Sigmoid colon (tissue), 7 donors: ENCODE measurements around the gene RNF187. TPM values are rescaled to one million over a fixed set of nuclear protein-coding genes. Genes with fewer than 3 reads are reported as not detected.

Experiments
- DNase-seq: peaks from one replicate; pipeline ENCODE4 v3.0.0-alpha.2; 2019
- H3K27ac ChIP-seq, 4 donors: fragments of 200-600 bp; sonication (generic); one replicate each; pipeline ENCODE4 v1.5.1; 2016 to 2019; ENCODE audit warnings: mild to moderate bottlenecking in 1 of 4
- H3K27me3 ChIP-seq, 3 donors: fragments of 200-600 bp; sonication (generic); one replicate each; pipeline ENCODE4 v1.5.1; 2019; ENCODE audit warnings: mild to moderate bottlenecking in 1 of 3
- H3K36me3 ChIP-seq, 4 donors: fragments of 200-600 bp; sonication (generic); one replicate each; pipeline ENCODE4 v1.5.1; 2016 to 2019
- H3K4me1 ChIP-seq, 4 donors: fragments of 200-600 bp; sonication (generic); one replicate each; pipeline ENCODE4 v1.5.1; 2017 to 2019
- H3K4me3 ChIP-seq, 4 donors: fragments of 200-600 bp; sonication (generic); one replicate each; pipeline ENCODE4 v1.5.1; 2017 to 2019; ENCODE audit warnings: mild to moderate bottlenecking in 2 of 4, moderate library complexity in 1 of 4
- H3K9me3 ChIP-seq, 4 donors: fragments of 200-600 bp in 3 of 4; sonication (generic) in 3 of 4; one replicate each; pipeline versions ENCODE4 v1.5.1 to v1.6.1; 2013 to 2019
- EP300 ChIP-seq, 4 donors: sonication (generic); formaldehyde crosslinking; IDR thresholded peaks; one replicate each; pipeline ENCODE4 v1.6.1; 2017; ENCODE audit warnings: antibody characterized with exemption in 4 of 4
- POLR2A ChIP-seq, 2 donors: fragments of 450-650 bp; IDR thresholded peaks; one replicate each; pipeline ENCODE4 v1.6.1; 2016; ENCODE audit warnings: antibody characterized with exemption in 2 of 2, mild to moderate bottlenecking in 2 of 2, moderate library complexity in 2 of 2
- POLR2AphosphoS5 ChIP-seq, 4 donors: sonication (generic); formaldehyde crosslinking; IDR thresholded peaks; one replicate each; pipeline ENCODE4 v1.6.1; 2017; ENCODE audit warnings: antibody characterized with exemption in 4 of 4
- WGBS, 2 donors: extraction: QIAGEN DNeasy Blood & Tissue Kit; methylation state at CpG; one replicate each; pipeline ENCODE4 v1.1.7; 2013; 5-methylcytosine and 5-hydroxymethylcytosine counted together
- intact Hi-C: fragments of 100-400 bp; cut with DNase I; formaldehyde crosslinking; loops from one replicate; pipeline ENCODE4 v1.15.1; 2023
- polyA plus RNA-seq, 3 donors: library from polyadenylated mRNA; stranded (reverse); fragments of 200-250 nt; gene quantifications; one replicate each; pipeline ENCODE4 v1.2.3, GENCODE V29; 2013
- total RNA-seq, 4 donors: library from RNA; depleted of rRNA; stranded (reverse); fragments of >200 nt; gene quantifications; one replicate each; pipeline ENCODE4 v1.1.0, GENCODE V29; 2016
- TF ChIP-seq, protein P1 (sequence below), 4 experiments: fragments of 450-650 bp in 3 of 4; fragments of 200-600 bp in 1 of 4; IDR thresholded peaks; one replicate each; pipeline ENCODE4 v1.5.1; 2016 to 2019; ENCODE audit warnings: antibody characterized with exemption in 4 of 4, mild to moderate bottlenecking in 3 of 4, moderate library complexity in 2 of 4
- donor health status: healthy with polysubstance abuse.
- donor health status: Bipolar disorder and iron deficiency.
- donor health status: healthy.

RNF187 gene
- total and polyA plus RNA-seq, 7 donors: 17.3 to 39.8 (median 24.3) TPM

DNA sequence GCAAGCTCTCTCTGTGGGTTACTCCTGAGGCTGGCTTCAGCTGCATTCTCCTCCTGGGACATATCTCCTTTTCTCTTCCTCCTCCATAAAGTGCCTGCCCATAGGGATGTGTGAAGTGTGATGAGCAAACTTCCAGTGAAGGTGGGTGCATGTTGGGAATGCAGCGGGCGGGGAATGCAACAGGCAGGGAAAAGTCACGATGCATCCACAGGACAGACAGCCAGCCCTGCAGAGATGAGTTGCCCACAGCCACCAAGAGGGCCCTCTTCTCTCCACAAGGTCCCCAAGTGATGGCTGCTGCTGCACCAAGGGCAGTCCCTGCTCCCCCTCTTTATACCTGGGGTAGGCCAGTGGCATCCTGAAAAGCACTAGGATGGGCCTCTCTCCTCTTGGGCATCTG, 33.6 kb upstream of the RNF187 start:
- H3K27me3 ChIP-seq: peaks cover 0 to 32% (median 11%) of the 10 kb centered on the region in 3 donors
- H3K9me3 ChIP-seq: no peaks in the 10 kb centered on the region
- DNase-seq: peak; percentile 36
- H3K4me1 ChIP-seq: peaks cover 0 to 22% (median 15%) of the 10 kb centered on the region in 4 donors
- 93% methylated on average over 3 of the region's 3 CpGs for WGBS, 2 donors
- no peak for TF ChIP-seq EP300 (IDR thresholded peaks at IDR 0.05)
- TF ChIP-seq, protein P1, sequence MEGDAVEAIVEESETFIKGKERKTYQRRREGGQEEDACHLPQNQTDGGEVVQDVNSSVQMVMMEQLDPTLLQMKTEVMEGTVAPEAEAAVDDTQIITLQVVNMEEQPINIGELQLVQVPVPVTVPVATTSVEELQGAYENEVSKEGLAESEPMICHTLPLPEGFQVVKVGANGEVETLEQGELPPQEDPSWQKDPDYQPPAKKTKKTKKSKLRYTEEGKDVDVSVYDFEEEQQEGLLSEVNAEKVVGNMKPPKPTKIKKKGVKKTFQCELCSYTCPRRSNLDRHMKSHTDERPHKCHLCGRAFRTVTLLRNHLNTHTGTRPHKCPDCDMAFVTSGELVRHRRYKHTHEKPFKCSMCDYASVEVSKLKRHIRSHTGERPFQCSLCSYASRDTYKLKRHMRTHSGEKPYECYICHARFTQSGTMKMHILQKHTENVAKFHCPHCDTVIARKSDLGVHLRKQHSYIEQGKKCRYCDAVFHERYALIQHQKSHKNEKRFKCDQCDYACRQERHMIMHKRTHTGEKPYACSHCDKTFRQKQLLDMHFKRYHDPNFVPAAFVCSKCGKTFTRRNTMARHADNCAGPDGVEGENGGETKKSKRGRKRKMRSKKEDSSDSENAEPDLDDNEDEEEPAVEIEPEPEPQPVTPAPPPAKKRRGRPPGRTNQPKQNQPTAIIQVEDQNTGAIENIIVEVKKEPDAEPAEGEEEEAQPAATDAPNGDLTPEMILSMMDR (IDR thresholded peaks at IDR 0.05): no peak
- TF ChIP-seq POLR2A (IDR thresholded peaks at IDR 0.05): no peak
- TF ChIP-seq POLR2AphosphoS5 (IDR thresholded peaks at IDR 0.05): no peak
- intact Hi-C loops: no loop called here
- H3K36me3 ChIP-seq: no peaks in the 10 kb centered on the region
- no peak overlapping the region for H3K27ac ChIP-seq
- H3K4me3 ChIP-seq: no peak overlapping the region

DNA sequence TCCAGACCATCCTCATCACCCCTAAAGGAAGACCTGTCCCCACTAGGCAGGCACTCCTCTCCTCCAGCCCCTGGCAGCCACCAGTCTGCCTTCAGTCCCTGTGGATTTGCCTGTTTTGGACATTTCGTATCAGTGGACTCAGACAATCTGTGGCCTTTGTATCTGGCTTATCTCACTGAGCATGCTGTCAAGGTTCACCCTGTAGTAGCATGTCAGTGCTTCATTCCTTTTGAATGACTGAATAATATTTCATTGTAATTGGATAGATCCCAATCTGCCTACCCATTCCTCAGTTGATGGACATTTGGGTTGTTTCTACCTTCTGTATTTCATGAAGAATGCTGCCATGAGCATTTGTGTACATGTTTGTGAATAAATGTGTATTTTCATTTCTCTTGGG, 32.9 kb upstream of the RNF187 start:
- peaks cover 0 to 38% (median 15%) of the 10 kb centered on the region in 3 donors for H3K27me3 ChIP-seq
- DNase-seq: peak; percentile 15
- no peaks in the 10 kb centered on the region for H3K36me3 ChIP-seq
- no peak overlapping the region for H3K27ac ChIP-seq
- H3K4me3 ChIP-seq: no peak overlapping the region
- 92 to 96% methylated on average over 1 of the region's 1 CpG for WGBS, 2 donors
- peaks cover 0 to 28% (median 20%) of the 10 kb centered on the region in 4 donors for H3K4me1 ChIP-seq
- intact Hi-C loops: no loop called here
- no peaks in the 10 kb centered on the region for H3K9me3 ChIP-seq
- TF ChIP-seq, protein P1 (IDR thresholded peaks at IDR 0.05): no peak
- TF ChIP-seq EP300 (IDR thresholded peaks at IDR 0.05): no peak
- TF ChIP-seq POLR2A (IDR thresholded peaks at IDR 0.05): no peak
- no peak for TF ChIP-seq POLR2AphosphoS5 (IDR thresholded peaks at IDR 0.05)

DNA sequence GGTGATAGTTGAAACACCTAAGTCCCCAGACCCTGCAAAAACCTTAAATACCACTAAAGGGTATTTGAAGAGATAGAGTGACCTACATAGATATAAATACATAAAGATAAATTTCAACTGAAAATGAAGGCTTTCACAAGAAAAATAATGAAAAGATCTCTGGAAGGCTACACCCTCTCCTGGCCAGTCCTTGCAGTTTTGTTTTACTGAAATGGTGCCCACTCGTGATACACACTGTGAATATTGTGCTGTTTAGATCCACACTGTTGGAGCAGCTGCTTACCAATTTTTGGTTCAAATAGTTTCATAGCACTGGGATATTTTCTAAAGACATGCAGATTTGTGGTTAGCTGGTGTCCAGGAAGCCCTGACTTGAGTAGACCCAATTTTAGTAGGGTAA, 31.5 kb upstream of the RNF187 start:
- TF ChIP-seq POLR2A (IDR thresholded peaks at IDR 0.05): no peak
- no peak for TF ChIP-seq EP300 (IDR thresholded peaks at IDR 0.05)
- TF ChIP-seq POLR2AphosphoS5 (IDR thresholded peaks at IDR 0.05): no peak
- TF ChIP-seq, protein P1 (IDR thresholded peaks at IDR 0.05): no peak
- H3K4me1 ChIP-seq: peaks cover 0 to 32% (median 23%) of the 10 kb centered on the region in 4 donors
- intact Hi-C loops: no loop called here
- no peak for DNase-seq
- peaks cover 5 to 53% (median 30%) of the 10 kb centered on the region in 3 donors for H3K27me3 ChIP-seq
- no peak overlapping the region for H3K27ac ChIP-seq
- no peaks in the 10 kb centered on the region for H3K36me3 ChIP-seq
- no peak overlapping the region for H3K4me3 ChIP-seq
- WGBS, 2 donors: 35 to 43% methylated on average over 1 of the region's 1 CpG
- no peaks in the 10 kb centered on the region for H3K9me3 ChIP-seq

DNA sequence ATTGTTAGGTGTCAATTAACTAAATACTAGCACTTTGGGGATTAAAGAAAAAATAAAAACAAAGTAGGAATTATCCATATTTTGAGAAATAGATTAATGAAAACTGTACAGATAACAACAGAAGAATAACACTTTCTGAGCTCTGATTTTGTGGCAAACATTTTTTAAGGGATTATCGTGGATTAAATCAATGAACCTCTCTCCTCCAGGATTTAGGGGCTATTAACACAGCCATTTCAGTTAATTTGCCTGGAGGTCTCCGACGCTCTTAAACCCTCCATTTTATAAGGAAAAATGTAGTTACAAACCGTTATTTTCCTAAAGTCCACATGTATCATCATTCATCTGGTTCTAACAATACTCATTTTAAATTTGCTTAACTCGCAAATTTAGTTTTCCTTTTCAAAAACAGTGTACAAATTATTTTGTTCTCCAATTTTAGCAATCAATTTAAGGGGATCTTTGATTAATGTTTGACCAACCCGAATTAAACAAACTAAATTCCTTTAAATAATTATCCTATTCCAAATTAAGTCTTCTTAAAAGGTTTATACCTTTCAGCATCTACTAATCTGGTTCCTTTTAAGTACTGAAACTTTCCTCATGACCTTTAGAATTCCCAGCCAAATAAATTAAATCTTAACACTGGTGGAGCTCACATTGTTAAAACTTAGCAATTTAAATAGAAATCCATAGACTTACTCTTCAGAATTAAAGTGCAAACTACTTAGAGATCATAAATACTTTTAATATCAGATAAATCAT, 30.7 kb upstream of the RNF187 start:
- H3K4me1 ChIP-seq: peaks cover 0 to 32% (median 23%) of the 10 kb centered on the region in 4 donors
- intact Hi-C loops: no loop called here
- H3K36me3 ChIP-seq: no peaks in the 10 kb centered on the region
- peak overlapping the region in 2 of 4 donors; percentile 47 to 52 for H3K4me3 ChIP-seq
- TF ChIP-seq POLR2A (IDR thresholded peaks at IDR 0.05) (no peak), EP300 (IDR thresholded peaks at IDR 0.05) (no peak), POLR2AphosphoS5 (IDR thresholded peaks at IDR 0.05) (no peak)
- TF ChIP-seq, protein P1 (IDR thresholded peaks at IDR 0.05): no peak
- no peaks in the 10 kb centered on the region for H3K9me3 ChIP-seq
- 59 to 62% methylated on average over 6 of the region's 6 CpGs for WGBS, 2 donors
- no peak for DNase-seq
- H3K27me3 ChIP-seq: peaks cover 5 to 60% (median 37%) of the 10 kb centered on the region in 3 donors
- peak overlapping the region in 3 of 4 donors; percentile 75 to 81 (median 79) for H3K27ac ChIP-seq
